ENCODE data around the gene FBXO42. TPM values are rescaled to one million over a fixed set of nuclear protein-coding genes. Genes with fewer than 3 reads are reported as not detected.

The FBXO42 gene
- 10.4 and 10.5 TPM in 2 replicates for total RNA-seq
- polyA plus RNA-seq = 13.5 and 14.4 TPM in 2 replicates
- polyA plus RNA-seq (2012) = 10.0 and 11.2 TPM in 2 replicates
- polyA minus RNA-seq (ENCODE audit: low replicate concordance) = 16.0 and 22.3 TPM in 2 replicates

DNA sequence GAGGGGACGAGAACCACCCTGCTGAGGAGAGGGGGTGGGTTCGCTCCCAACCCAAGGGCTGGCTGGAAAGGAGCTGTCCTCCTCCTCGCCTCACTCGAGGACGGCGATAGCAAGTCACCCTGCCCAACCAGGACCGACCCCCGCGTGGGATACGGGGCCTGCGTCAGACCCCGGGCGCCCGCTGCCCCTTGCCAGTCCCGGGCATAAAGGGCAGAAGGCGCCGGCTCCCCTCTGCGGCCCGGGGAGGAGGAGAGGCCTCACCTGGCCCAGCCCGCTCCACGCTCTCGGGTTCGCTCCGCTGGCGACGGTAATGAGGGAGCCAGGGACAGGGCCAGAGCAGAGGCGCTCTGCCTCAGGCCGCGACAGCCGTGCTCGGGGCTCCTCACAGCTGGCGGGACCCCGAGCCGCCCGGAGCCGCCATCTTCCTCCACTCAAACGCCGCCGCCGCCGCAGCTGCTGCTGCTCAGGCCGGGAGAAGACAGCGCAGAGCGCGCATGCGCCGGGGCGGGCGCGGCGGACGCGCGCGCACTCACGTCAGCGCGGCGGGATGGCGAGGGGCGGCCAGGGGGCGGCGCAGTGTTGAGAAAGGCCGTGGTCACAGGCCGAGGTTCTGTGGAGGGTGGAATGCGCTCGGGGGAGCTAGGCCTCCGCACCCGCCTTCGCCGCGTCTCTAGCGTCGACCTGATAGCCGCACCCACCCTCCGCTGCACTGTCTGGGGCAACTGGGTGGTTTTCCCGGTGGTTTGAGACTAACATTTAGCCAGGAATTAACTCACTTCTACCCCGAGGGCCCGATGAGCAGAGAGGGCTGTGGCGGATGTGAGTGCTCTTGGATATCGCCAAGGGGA, at the start of gene FBXO42:
Gene FBXO42, minus strand, starts transcription at position 487 of the 848 bp plus-strand sequence. CDS start 37,062 bp downstream, outside the sequence.
- H3K27ac ChIP-seq (ENCODE audit: insufficient read depth, low read length) = peak within 1 kb of the TSS; percentile 65
- H3K4me2 ChIP-seq (ENCODE audit: extremely low read depth, insufficient read depth, low read length) = peak within 1 kb of the TSS; percentile 90
- H3K4me1 ChIP-seq (ENCODE audit: control insufficient read depth, extremely low read depth, insufficient read depth, low read length) = peaks cover 10% of the 10 kb centered on the region
- H2AFZ ChIP-seq (ENCODE audit: low read length) = peak within 1 kb of the TSS; percentile 71
- peaks cover 3% of the 10 kb centered on the region for H4K20me1 ChIP-seq (ENCODE audit: control insufficient read depth, extremely low read depth, insufficient read depth, low read length)
- TF ChIP-seq, protein P1, sequence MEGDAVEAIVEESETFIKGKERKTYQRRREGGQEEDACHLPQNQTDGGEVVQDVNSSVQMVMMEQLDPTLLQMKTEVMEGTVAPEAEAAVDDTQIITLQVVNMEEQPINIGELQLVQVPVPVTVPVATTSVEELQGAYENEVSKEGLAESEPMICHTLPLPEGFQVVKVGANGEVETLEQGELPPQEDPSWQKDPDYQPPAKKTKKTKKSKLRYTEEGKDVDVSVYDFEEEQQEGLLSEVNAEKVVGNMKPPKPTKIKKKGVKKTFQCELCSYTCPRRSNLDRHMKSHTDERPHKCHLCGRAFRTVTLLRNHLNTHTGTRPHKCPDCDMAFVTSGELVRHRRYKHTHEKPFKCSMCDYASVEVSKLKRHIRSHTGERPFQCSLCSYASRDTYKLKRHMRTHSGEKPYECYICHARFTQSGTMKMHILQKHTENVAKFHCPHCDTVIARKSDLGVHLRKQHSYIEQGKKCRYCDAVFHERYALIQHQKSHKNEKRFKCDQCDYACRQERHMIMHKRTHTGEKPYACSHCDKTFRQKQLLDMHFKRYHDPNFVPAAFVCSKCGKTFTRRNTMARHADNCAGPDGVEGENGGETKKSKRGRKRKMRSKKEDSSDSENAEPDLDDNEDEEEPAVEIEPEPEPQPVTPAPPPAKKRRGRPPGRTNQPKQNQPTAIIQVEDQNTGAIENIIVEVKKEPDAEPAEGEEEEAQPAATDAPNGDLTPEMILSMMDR (conservative IDR thresholded peaks at IDR 0.05 in 1 of 2, IDR thresholded peaks at IDR 0.05 in 1 of 2; ENCODE audit: low read depth in 1 of 2, low read length in 2 of 2) = peak; percentile 4 to 23
- TF ChIP-seq EZH2 (IDR thresholded peaks at IDR 0.05; ENCODE audit: low read length, missing control alignments) = no peak
- H3K36me3 ChIP-seq (ENCODE audit: control insufficient read depth, insufficient read depth, low read length) = no peaks in the 10 kb centered on the region
- H3K27me3 ChIP-seq (ENCODE audit: control insufficient read depth, insufficient read depth, low read length) = no peaks in the 10 kb centered on the region
- peak; percentile 86 to 91 for DNase-seq (ENCODE audit: low read depth in 2 of 2)
- H3K79me2 ChIP-seq (ENCODE audit: control insufficient read depth, insufficient read depth, low read length) = peaks cover 48% of the 10 kb centered on the region
- no peaks in the 10 kb centered on the region for H3K9me3 ChIP-seq (ENCODE audit: control insufficient read depth, insufficient read depth, low read depth, low read length)
- peak within 1 kb of the TSS; percentile 84 to 95 (median 89) for H3K4me3 ChIP-seq (replicated peaks in 1 of 4; ENCODE audit: control extremely low read depth in 1 of 4, insufficient read depth in 1 of 4, low read depth in 3 of 4, low read length in 4 of 4)
- H3K9ac ChIP-seq (ENCODE audit: insufficient read depth, low read length) = peak within 1 kb of the TSS; percentile 95

- Histone ChIP-seq H3K79me2 (ENCODE audit: control insufficient read depth, insufficient read depth, low read length) (peaks cover 8% of the 10 kb centered on the region), H2AFZ (ENCODE audit: low read length) (no peak overlapping the region), H3K4me2 (ENCODE audit: extremely low read depth, insufficient read depth, low read length) (no peak overlapping the region), H3K4me1 (ENCODE audit: control insufficient read depth, extremely low read depth, insufficient read depth, low read length) (peaks cover 6% of the 10 kb centered on the region), H4K20me1 (ENCODE audit: control insufficient read depth, extremely low read depth, insufficient read depth, low read length) (no peaks in the 10 kb centered on the region), H3K9me3 (ENCODE audit: control insufficient read depth, insufficient read depth, low read depth, low read length) (no peaks in the 10 kb centered on the region), H3K27me3 (ENCODE audit: control insufficient read depth, insufficient read depth, low read length) (no peaks in the 10 kb centered on the region), H3K27ac (ENCODE audit: insufficient read depth, low read length) (no peak overlapping the region), H3K36me3 (ENCODE audit: control insufficient read depth, insufficient read depth, low read length) (peaks cover 7% of the 10 kb centered on the region), H3K4me3 (replicated peaks in 1 of 4; ENCODE audit: control extremely low read depth in 1 of 4, insufficient read depth in 1 of 4, low read depth in 3 of 4, low read length in 4 of 4) (no peak overlapping the region), H3K9ac (ENCODE audit: insufficient read depth, low read length) (no peak overlapping the region)
- no peak for DNase-seq (ENCODE audit: low read depth in 2 of 2)
- TF ChIP-seq, protein P1 (conservative IDR thresholded peaks at IDR 0.05 in 1 of 2, IDR thresholded peaks at IDR 0.05 in 1 of 2; ENCODE audit: low read depth in 1 of 2, low read length in 2 of 2) = no peak
- no peak for TF ChIP-seq EZH2 (IDR thresholded peaks at IDR 0.05; ENCODE audit: low read length, missing control alignments)
These were observed 46.2 kb upstream of the FBXO42 start for GRCh38 chr1:16398371-16398953.

DNA sequence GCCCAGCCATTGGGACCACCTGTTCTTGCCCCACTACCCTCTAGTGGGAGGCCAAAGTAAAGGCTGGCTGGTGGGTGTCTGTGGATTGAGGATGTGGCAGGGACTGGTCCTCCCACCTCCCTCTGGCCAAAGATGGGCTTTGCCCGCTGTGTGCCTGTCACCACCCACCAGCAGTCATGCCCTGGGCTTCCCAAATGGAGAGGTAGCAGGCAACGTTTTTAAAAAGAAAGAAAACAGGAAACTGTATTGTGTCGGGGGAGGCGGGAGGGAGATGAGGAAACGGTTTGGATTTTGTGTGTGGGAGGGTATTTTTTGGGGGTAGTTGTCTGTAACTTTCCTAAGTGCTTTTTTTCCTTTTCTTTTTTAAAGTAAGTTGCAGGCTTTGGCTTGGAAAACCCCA, 44.8 kb upstream of the FBXO42 start:
- Histone ChIP-seq H3K27me3 (ENCODE audit: control insufficient read depth, insufficient read depth, low read length) (no peaks in the 10 kb centered on the region), H4K20me1 (ENCODE audit: control insufficient read depth, extremely low read depth, insufficient read depth, low read length) (no peaks in the 10 kb centered on the region), H3K4me2 (ENCODE audit: extremely low read depth, insufficient read depth, low read length) (no peak overlapping the region), H3K9ac (ENCODE audit: insufficient read depth, low read length) (no peak overlapping the region), H3K9me3 (ENCODE audit: control insufficient read depth, insufficient read depth, low read depth, low read length) (no peaks in the 10 kb centered on the region), H3K36me3 (ENCODE audit: control insufficient read depth, insufficient read depth, low read length) (peaks cover 10% of the 10 kb centered on the region), H3K79me2 (ENCODE audit: control insufficient read depth, insufficient read depth, low read length) (peaks cover 21% of the 10 kb centered on the region), H2AFZ (ENCODE audit: low read length) (no peak overlapping the region), H3K27ac (ENCODE audit: insufficient read depth, low read length) (no peak overlapping the region), H3K4me1 (ENCODE audit: control insufficient read depth, extremely low read depth, insufficient read depth, low read length) (peaks cover 8% of the 10 kb centered on the region), H3K4me3 (replicated peaks in 1 of 4; ENCODE audit: control extremely low read depth in 1 of 4, insufficient read depth in 1 of 4, low read depth in 3 of 4, low read length in 4 of 4) (no peak overlapping the region)
- TF ChIP-seq EZH2 (IDR thresholded peaks at IDR 0.05; ENCODE audit: low read length, missing control alignments) = no peak
- TF ChIP-seq, protein P1 (conservative IDR thresholded peaks at IDR 0.05 in 1 of 2, IDR thresholded peaks at IDR 0.05 in 1 of 2; ENCODE audit: low read depth in 1 of 2, low read length in 2 of 2) = no peak
- DNase-seq (ENCODE audit: low read depth in 2 of 2) = no peak
